HG02642 (cell line): ENCODE results near the gene CFAP99.

Experiments used
- ATAC-seq: cut with Tn5 transposase; IDR thresholded peaks from one replicate; pipeline ENCODE4 v1.9.1; 2021; ENCODE audit warnings: mild to moderate bottlenecking; ENCODE audit not compliant: unreplicated experiment, poor library complexity

CFAP99 gene

DNA sequence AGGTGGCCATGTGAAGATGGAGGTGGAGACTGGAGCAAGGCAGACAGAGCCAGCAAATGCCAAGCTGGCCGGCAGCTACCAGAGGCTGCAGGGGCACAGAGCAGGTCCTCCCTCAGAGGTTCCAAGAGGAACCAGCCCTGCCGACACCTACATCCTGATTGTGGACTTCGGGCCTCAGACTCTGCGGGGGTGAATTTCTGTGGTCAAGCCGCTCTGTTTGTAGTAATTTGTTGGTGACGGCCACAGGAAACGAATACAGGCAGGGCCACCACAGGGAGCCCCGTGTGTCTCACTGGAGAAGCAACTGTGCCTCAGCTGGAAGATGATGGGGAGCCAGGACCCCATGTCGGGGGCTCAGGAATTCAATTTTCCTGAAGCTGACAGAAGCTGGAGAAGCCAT is 28.6 kb upstream of the CFAP99 start:
- no peak for ATAC-seq

DNA sequence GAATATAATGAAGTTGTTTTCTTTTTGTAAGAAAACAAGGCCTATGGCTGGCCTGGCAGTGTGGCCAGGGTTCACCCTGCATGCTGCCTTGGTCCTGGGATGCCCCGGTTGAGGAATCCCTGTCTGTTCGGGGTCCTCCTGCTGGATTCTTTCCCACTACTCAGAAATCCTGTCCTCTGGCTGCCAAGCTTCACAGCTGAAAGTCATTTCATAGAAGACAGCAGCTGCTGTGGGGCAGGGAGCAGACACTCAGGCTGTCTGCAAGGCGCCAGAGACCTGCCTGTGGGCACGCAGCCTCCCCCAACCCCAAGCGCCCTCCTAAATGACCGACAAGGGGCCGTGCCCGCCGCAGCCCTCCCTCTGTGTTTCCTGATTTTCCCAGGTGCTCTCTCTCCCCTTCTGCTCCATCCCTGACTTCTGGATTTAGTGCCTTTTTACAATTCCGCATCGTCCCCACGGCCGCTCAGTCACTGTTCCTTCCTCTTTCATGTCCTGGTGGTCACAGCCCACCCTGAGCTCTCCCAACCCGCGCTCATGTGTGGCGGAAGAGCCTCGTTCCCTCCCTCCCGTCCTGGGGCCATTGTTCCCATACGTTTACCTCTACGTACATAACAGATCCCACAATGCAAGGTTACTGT is 27.9 kb upstream of the CFAP99 start:
- no peak for ATAC-seq

GRCh38 chr4:2393353-2394270 is 25.1 kb upstream of the CFAP99 start:
- ATAC-seq: no peak

GRCh38 chr4:2394528-2394927 is 24.2 kb upstream of the CFAP99 start:
- ATAC-seq: no peak

GRCh38 chr4:2395038-2395437 is 23.7 kb upstream of the CFAP99 start:
- ATAC-seq: no peak

DNA sequence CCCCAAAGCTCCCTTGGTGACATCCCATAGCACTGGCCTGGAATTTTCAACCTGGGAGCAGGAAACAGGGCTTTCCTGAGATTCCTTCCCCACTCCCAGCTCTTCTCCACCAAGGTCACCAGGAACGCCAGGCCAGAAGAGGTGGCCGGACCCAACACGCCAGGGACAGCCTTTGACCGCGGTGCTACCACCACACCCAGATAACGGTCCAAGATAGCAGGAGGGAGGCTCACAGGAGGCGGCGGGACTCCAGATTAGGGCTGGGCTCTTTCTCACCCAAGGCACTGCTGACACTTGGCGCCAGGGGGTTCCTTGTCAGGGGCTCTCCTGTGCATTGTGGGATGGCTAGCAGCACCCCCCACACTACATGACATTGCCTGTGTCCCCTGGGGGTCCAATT is 23.2 kb upstream of the CFAP99 start:
- no peak for ATAC-seq

DNA sequence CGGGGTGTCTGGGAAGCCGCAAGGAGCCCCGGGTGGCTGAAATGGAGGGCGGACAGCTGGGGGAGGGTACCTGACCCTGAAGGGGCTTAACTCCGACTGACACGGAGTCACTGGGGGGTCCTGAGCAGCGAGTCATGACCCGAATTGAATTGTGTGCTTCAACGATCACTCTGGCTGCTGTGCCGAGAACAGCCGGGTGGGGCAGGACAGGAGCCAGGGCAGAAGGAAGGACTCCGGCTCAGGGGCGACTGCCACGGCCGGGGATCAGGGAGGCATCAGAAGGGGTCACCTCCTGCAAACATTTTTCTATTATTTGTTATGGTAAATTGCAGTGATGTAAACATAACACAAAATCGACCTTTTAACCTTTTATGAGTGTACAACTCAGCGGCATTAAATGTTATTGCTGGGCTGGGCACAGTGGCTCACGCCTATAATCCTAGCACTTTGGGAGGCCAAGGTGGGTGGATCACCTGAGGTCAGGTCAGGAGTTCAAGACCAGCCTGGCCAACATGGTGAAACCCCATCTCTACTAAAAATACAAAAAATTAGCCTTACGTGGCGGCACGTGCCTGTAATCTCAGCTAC is 21.9 kb upstream of the CFAP99 start:
- no peak for ATAC-seq

- ATAC-seq: no peak
Observed at GRCh38 chr4:2397596-2398379, 21.0 kb upstream of the CFAP99 start.

- no peak for ATAC-seq
Observed at GRCh38 chr4:2399216-2399615, 19.5 kb upstream of the CFAP99 start.

DNA sequence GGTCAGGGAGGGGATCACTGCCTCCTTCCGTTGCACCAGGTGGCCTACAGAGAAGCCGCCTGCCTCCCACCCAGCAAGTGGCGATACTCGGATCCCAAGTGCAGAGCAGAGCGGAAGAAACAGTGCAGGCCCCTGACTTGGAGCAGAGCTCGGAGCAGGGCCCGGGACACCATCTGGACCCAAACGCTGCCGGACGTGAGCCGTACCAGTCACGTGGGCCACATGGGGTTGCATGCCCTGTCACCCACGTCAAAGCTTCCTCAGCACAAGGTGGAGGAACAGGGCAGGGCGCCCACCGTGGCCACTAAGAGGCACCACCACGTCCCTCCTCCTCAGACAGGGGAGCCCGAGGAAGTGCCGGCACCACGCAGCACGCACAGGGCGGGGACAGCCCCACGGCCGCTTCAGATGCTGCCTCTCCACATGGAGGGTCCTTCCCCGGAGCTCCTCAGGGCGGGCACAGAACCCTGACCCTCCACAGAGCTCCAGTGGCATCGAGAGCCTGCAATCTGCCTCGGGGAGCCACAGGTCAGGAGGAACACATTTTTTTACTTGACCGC is 19.0 kb upstream of the CFAP99 start:
- no peak for ATAC-seq

DNA sequence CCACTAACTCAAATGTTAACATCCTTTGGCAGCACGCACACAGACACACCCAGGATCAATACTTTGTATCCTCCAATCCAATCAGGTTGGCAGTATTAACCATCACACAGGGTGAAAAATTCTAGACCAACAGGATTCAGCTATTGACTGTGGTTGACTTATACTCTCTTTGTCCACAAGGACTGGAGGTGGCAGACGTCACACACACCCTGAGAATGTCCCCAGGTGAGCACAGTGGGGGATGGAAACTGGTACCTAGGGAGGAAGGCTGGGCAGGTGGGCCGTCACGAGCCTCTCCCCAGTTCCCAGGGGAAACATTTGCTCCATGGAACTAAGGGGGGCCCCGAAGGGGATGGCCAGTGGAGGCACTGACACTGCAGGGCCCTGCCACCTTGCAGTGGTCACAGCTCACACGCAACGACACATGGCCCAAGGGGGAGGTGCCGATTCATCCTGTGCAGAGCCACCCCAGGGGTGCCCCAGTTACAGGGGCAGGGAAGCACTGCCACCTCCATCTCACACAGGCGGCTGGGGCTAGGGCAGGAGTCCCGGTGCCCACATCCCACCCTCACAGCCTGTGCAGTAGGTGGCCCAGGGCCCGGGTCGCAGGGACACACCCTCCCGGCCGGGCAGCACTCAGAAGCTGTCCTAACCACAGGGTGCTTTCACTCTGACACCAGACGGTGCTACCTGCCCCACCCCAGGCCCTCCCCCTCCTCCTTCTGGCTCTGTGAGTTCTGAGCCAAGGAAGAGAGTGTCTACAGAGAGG is 17.7 kb upstream of the CFAP99 start:
- no peak for ATAC-seq

DNA sequence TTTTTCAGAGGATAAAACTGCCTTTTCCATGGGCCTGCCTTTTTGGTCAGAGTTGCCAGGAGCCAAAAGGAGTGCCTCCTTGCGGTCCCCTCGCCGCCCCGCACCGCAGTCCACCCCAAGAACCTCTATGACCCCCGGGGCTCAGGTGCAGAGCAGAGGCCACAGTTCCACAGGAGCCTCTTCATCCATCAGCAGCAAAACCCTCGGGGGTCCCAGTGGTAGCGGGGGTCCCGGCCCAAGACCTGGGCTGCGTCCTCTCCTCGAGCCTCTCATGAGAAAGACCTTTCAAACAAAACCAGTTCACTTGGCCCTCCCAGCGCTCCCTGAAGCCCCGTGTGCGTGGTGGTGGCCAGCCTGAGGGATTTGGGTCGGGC is 17.2 kb upstream of the CFAP99 start:
- ATAC-seq: no peak

GRCh38 chr4:2402048-2402842 is 16.5 kb upstream of the CFAP99 start:
- ATAC-seq: no peak

DNA sequence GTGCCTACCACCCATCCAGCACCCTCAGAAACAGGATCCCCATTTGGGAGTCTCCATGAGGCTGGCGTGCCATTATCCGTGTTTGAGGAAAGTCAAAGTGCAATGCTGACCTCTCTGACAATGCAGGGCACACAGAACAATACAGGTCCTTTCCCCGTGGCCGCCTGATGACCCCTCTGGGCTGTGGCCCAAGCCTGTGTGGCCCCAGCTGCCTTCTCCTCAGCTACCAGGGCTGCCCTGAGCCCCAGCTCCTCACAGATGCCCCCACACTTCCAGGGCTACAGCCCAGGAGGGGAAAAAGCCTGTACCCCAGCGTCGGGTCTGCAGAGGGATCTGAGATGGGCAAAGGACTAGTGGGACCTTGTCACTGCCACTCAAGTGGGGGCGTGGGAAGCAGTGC is 15.8 kb upstream of the CFAP99 start:
- no peak for ATAC-seq

GRCh38 chr4:2406406-2406805 is 12.3 kb upstream of the CFAP99 start:
- no peak for ATAC-seq

GRCh38 chr4:2406920-2407319 is 11.8 kb upstream of the CFAP99 start:
- ATAC-seq: no peak

- ATAC-seq: no peak
Observed at GRCh38 chr4:2407991-2408342, 10.8 kb upstream of the CFAP99 start.

DNA sequence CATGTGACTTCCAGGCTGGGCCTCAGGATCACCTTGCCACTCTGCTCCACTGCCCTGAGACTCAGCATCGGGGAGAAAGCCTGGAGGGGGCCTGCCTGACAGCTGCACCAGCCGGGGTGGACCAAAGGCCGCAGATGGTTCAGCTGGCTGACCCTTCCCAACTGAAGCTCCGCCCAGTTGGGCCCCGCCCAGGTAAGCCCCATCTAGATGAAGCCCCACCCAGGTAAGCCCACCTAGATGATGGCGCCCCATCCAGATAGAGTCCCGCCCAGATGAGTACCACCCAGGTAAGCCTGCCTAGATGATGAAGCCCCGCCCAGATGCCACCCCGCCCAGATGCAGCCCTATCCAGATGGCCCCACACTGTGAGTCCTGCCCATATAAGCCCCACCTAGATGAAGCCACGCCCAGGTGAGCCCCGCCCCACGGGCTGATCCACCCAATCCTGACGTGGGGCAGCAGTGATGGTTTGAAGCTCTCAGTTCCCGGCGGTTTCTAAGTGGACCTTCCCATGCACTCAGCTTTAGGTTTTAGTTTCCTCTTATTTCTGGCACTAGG is 10.3 kb upstream of the CFAP99 start:
- no peak for ATAC-seq

DNA sequence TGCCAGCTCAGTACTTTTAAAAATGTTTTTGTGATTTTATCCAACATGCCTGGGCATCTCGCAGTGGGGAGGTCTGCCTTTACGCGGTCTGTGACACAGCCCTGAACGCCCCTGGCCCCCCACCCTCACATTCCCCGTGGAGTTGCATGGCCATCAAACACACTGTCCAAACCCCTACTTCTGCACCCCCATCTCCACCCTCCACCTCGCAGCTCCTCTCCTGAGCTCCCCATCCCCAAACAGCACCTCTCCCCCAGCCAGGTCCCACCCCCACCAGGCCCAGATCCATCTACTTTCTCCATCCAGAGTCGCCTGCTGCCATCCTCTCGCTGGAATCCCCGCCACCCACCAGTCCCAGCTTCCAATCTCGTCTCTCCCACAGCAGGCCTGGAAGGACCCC is 9.8 kb upstream of the CFAP99 start:
- ATAC-seq: no peak
